Endothelial cell of hepatic sinusoid (primary cell): ENCODE measurements around the gene SPON1.
"Not testable (repeated sequence)": the region's sequence is repeated elsewhere in the genome, so short reads cannot be mapped to it uniquely, and the experiment has no call there.

Experiments used
- in situ Hi-C: cut with HindIII; loops from 2 replicates; pipeline ENCODE4 v1.10.0; 2017; ENCODE audit warnings: low sequenced_read_pairs

Gene SPON1

GRCh38 chr11:13962562-13963168 is at the start of gene SPON1:
Gene SPON1 (plus strand): TSS chr11:13962723. CDS start chr11:13962905, 182 bp downstream.
- in situ Hi-C loops: loop anchor here (5.0 kb wide), 1 partner anchor 275 kb away; no protein-coding TSS in a partner anchor

GRCh38 chr11:13917264-13917663 is 45.3 kb upstream of the SPON1 start:
- in situ Hi-C loops: no loop called here

GRCh38 chr11:13917904-13918303 is 44.6 kb upstream of the SPON1 start:
- in situ Hi-C loops: no loop called here

- in situ Hi-C loops: no loop called here
Measured at GRCh38 chr11:13920756-13921155, 41.8 kb upstream of the SPON1 start.

- in situ Hi-C loops: no loop called here
Measured at GRCh38 chr11:13921545-13921944, 41.0 kb upstream of the SPON1 start.

- in situ Hi-C loops: no loop called here
Measured at GRCh38 chr11:13923182-13923581, 39.3 kb upstream of the SPON1 start.

GRCh38 chr11:13923716-13924650 is 38.5 kb upstream of the SPON1 start:
- in situ Hi-C loops: no loop called here

GRCh38 chr11:13924801-13925327 is 37.7 kb upstream of the SPON1 start:
- in situ Hi-C loops: no loop called here

- in situ Hi-C loops: not testable (repeated sequence)
Measured at GRCh38 chr11:13926366-13926765, 36.2 kb upstream of the SPON1 start.

- in situ Hi-C loops: no loop called here
Measured at GRCh38 chr11:13926981-13927380, 35.5 kb upstream of the SPON1 start.

GRCh38 chr11:13927481-13927880 is 35.0 kb upstream of the SPON1 start:
- in situ Hi-C loops: no loop called here

GRCh38 chr11:13928566-13929251 is 33.8 kb upstream of the SPON1 start:
- in situ Hi-C loops: no loop called here

- in situ Hi-C loops: no loop called here
Measured at GRCh38 chr11:13929395-13929891, 33.1 kb upstream of the SPON1 start.

- in situ Hi-C loops: no loop called here
Measured at GRCh38 chr11:13931356-13931755, 31.2 kb upstream of the SPON1 start.

- in situ Hi-C loops: not testable (repeated sequence)
Measured at GRCh38 chr11:13937154-13937553, 25.4 kb upstream of the SPON1 start.

- in situ Hi-C loops: not testable (repeated sequence)
Measured at GRCh38 chr11:13938829-13939228, 23.7 kb upstream of the SPON1 start.

- in situ Hi-C loops: no loop called here
Measured at GRCh38 chr11:13939961-13940906, 22.3 kb upstream of the SPON1 start.

GRCh38 chr11:13940907-13941256 is 21.6 kb upstream of the SPON1 start:
- in situ Hi-C loops: no loop called here

- in situ Hi-C loops: no loop called here
Measured at GRCh38 chr11:13941775-13942174, 20.7 kb upstream of the SPON1 start.

- in situ Hi-C loops: no loop called here
Measured at GRCh38 chr11:13942378-13942777, 20.1 kb upstream of the SPON1 start.
